Fibroblast of lung (primary cell): ENCODE measurements around the gene TMED4. TPM values are rescaled to one million over a fixed set of nuclear protein-coding genes. Genes with fewer than 3 reads are reported as not detected.

ENCODE experiments used
- DNase-seq, 2 donors: peaks; one replicate each; pipeline versions ENCODE4 v3.0.0 to v3.0.0-alpha.2; 2010; ENCODE audit warnings: low read depth in 2 of 2
- H2AFZ ChIP-seq: 2 replicates; pipeline ENCODE4 v1.5.1; 2012; ENCODE audit warnings: low read length, control low read depth, inconsistent platforms
- H3K27ac ChIP-seq: 2 replicates; pipeline ENCODE4 v1.5.1; 2011; ENCODE audit warnings: low read length, control low read depth; ENCODE audit not compliant: insufficient read depth
- H3K27me3 ChIP-seq: 2 replicates; pipeline ENCODE4 v1.5.1; 2011; ENCODE audit warnings: mild to moderate bottlenecking, low read length; ENCODE audit not compliant: control insufficient read depth, insufficient read depth
- H3K36me3 ChIP-seq: 2 replicates; pipeline ENCODE4 v1.5.1; 2011; ENCODE audit warnings: low read length; ENCODE audit not compliant: control insufficient read depth, insufficient read depth
- H3K4me1 ChIP-seq: 2 replicates; pipeline ENCODE4 v1.5.1; 2011; ENCODE audit warnings: low read length; ENCODE audit not compliant: control insufficient read depth, insufficient read depth; ENCODE audit errors: extremely low read depth
- H3K4me2 ChIP-seq: 2 replicates; pipeline ENCODE4 v1.5.1; 2011; ENCODE audit warnings: low read length, control low read depth; ENCODE audit not compliant: insufficient read depth; ENCODE audit errors: extremely low read depth
- H3K4me3 ChIP-seq, 4 experiments: fragments of 200-600 bp in 1 of 4; sonication (generic) in 1 of 4; replicated peaks in 1 of 4; 2 replicates each; pipeline ENCODE4 v1.5.1; 2011 to 2016; ENCODE audit warnings: low read length in 4 of 4, low read depth in 3 of 4, mild to moderate bottlenecking in 3 of 4, control low read depth in 2 of 4, inconsistent platforms in 1 of 4, mixed read lengths in 1 of 4; ENCODE audit not compliant: insufficient read depth in 1 of 4; ENCODE audit errors: control extremely low read depth in 1 of 4
- H3K79me2 ChIP-seq: 2 replicates; pipeline ENCODE4 v1.5.1; 2012; ENCODE audit warnings: mild to moderate bottlenecking, low read length, inconsistent platforms; ENCODE audit not compliant: control insufficient read depth, insufficient read depth
- H3K9ac ChIP-seq: 2 replicates; pipeline ENCODE4 v1.5.1; 2011; ENCODE audit warnings: mild to moderate bottlenecking, low read length, control low read depth; ENCODE audit not compliant: insufficient read depth
- H3K9me3 ChIP-seq: 2 replicates; pipeline ENCODE4 v1.5.1; 2012; ENCODE audit warnings: low read depth, low read length; ENCODE audit not compliant: control insufficient read depth, insufficient read depth
- H4K20me1 ChIP-seq: 2 replicates; pipeline ENCODE4 v1.5.1; 2011; ENCODE audit warnings: low read length; ENCODE audit not compliant: control insufficient read depth, insufficient read depth; ENCODE audit errors: extremely low read depth
- EZH2 ChIP-seq: IDR thresholded peaks from 2 replicates; pipeline ENCODE4 v1.5.1; 2012; ENCODE audit warnings: low read length, control low read depth, mild to moderate bottlenecking; ENCODE audit errors: missing control alignments
- polyA plus RNA-seq, 2 donors: library from polyadenylated mRNA; depleted of rRNA in 1 of 2; stranded (reverse) in 1 of 2; unstranded in 1 of 2; fragments of >200 nt; gene quantifications; 2 replicates each; pipeline ENCODE4 v1.2.1, GENCODE V29; 2011 to 2012; ENCODE audit warnings: missing spikeins in 1 of 2
- total RNA-seq: library from RNA; depleted of rRNA; stranded (reverse); fragments of >200 nt; gene quantifications from 2 replicates; pipeline ENCODE4 v1.2.1, GENCODE V29; 2014
- TF ChIP-seq, protein P1 (sequence below), 2 donors: IDR thresholded peaks in 1 of 2; conservative IDR thresholded peaks in 1 of 2; 1 replicate in 1 of 2; 2 replicates in 1 of 2; pipeline ENCODE4 v1.5.1; 2011 to 2012; ENCODE audit warnings: low read length in 2 of 2, control low read depth in 1 of 2, inconsistent platforms in 1 of 2, low read depth in 1 of 2, mild to moderate bottlenecking in 1 of 2

The TMED4 gene
- total and polyA plus RNA-seq, 2 donors (not counting 1 experiment from before 2014, with no cell fraction given): 74.5 to 101 TPM

DNA sequence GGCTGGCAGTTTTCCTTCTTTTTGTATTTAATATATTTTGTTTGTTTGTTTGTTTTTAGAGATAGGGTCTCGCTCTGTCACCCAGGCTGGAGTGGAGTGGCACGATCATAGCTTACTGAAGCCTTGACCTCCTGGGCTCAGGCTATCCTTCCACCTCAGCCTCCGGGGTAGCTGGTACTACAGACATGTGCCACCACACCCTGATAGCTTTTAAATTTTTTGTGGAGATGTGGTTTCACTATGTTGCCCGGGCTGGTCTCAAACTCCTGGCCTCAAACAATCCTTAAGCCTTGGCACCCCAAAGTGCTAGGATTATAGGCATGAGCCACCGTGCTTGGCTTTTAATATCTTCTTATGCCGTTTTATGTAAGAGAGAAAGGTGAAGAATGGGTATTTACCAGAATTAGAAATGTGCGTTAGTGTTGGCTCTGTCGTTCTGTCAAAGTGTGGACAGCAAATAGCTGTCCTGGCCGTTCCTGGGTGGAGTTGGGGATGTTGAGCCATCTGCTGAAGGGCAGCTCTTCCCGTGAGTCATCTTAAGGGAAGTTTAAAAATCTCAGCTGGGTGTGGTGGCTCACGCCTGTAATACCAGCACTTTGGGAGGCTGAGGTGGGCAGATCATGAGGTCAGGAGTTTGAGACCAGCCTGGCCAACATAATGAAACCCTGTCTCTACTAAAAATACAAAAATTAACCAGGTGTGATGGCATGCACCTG, 39.2 kb upstream of the TMED4 start:
- H3K36me3 ChIP-seq: peaks cover 6% of the 10 kb centered on the region
- H2AFZ ChIP-seq: no peak overlapping the region
- TF ChIP-seq EZH2: no peak
- TF ChIP-seq, protein P1, sequence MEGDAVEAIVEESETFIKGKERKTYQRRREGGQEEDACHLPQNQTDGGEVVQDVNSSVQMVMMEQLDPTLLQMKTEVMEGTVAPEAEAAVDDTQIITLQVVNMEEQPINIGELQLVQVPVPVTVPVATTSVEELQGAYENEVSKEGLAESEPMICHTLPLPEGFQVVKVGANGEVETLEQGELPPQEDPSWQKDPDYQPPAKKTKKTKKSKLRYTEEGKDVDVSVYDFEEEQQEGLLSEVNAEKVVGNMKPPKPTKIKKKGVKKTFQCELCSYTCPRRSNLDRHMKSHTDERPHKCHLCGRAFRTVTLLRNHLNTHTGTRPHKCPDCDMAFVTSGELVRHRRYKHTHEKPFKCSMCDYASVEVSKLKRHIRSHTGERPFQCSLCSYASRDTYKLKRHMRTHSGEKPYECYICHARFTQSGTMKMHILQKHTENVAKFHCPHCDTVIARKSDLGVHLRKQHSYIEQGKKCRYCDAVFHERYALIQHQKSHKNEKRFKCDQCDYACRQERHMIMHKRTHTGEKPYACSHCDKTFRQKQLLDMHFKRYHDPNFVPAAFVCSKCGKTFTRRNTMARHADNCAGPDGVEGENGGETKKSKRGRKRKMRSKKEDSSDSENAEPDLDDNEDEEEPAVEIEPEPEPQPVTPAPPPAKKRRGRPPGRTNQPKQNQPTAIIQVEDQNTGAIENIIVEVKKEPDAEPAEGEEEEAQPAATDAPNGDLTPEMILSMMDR (conservative IDR thresholded peaks at IDR 0.05 in 1 of 2, IDR thresholded peaks at IDR 0.05 in 1 of 2; ENCODE audit: low read depth in 1 of 2, low read length in 2 of 2): no peak
- peaks cover 15% of the 10 kb centered on the region for H3K4me1 ChIP-seq
- H3K79me2 ChIP-seq: peaks cover 65% of the 10 kb centered on the region
- no peak overlapping the region for H3K9ac ChIP-seq
- H4K20me1 ChIP-seq: no peaks in the 10 kb centered on the region
- no peak overlapping the region for H3K4me2 ChIP-seq
- peak overlapping the region; percentile 17 for H3K27ac ChIP-seq
- DNase-seq: peak; percentile 47 to 48
- no peaks in the 10 kb centered on the region for H3K9me3 ChIP-seq
- no peak overlapping the region for H3K4me3 ChIP-seq
- H3K27me3 ChIP-seq: no peaks in the 10 kb centered on the region

DNA sequence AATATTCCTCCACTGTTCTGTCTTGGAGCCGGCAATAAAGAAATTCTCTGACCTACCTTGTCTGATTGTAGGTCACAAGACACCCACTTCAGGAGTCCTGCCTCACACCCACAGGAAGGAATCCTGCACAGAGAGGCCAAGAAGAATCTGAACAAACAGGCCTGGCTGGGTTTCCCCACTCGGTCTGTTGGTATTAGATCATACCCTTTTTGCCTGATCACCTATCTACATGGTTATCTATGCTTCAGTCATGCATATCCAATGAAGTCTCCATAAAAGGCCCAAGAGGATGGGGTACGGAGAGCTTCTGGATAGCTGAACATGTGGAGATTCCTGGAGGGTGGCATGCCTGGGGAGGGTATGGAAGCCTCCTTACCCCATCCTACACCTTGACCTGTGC, 36.7 kb upstream of the TMED4 start:
- no peak overlapping the region for H3K9ac ChIP-seq
- no peaks in the 10 kb centered on the region for H4K20me1 ChIP-seq

DNA sequence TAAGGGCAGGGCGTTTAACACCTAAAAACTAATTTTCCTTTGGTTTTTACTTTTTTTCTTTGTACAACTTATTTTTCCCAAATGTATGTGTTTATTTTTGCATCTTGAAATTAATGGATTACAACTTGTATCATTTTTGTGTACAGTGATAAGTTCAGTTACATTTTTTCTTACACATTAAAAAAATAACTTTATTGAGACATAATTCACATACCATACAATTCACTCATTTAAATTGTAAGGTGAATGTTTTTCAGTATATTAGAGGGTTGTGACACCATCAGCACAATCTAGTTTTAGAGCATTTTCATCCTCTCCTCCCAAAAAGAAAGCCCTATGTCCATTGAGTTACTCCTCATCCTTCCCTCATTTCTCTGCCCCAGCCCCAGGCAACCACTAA, 36.0 kb upstream of the TMED4 start:
- peaks cover 15% of the 10 kb centered on the region for H3K4me1 ChIP-seq
- peaks cover 76% of the 10 kb centered on the region for H3K79me2 ChIP-seq
- H3K36me3 ChIP-seq: peaks cover 4% of the 10 kb centered on the region
- H3K4me3 ChIP-seq: no peak overlapping the region
- H3K4me2 ChIP-seq: no peak overlapping the region
- H3K9ac ChIP-seq: no peak overlapping the region
- no peaks in the 10 kb centered on the region for H3K9me3 ChIP-seq
- H4K20me1 ChIP-seq: no peaks in the 10 kb centered on the region
- TF ChIP-seq, protein P1 (conservative IDR thresholded peaks at IDR 0.05 in 1 of 2, IDR thresholded peaks at IDR 0.05 in 1 of 2; ENCODE audit: low read depth in 1 of 2, low read length in 2 of 2): no peak
- no peak for TF ChIP-seq EZH2
- peak overlapping the region; percentile 1 for H3K27ac ChIP-seq
- no peak overlapping the region for H2AFZ ChIP-seq
- no peak for DNase-seq
- H3K27me3 ChIP-seq: no peaks in the 10 kb centered on the region

More for the DNA sequence above, 36.7 kb upstream of the TMED4 start:
- peaks cover 15% of the 10 kb centered on the region for H3K4me1 ChIP-seq
- peaks cover 4% of the 10 kb centered on the region for H3K36me3 ChIP-seq
- H3K79me2 ChIP-seq: peaks cover 73% of the 10 kb centered on the region
- peak in 1 of 2 donors; percentile 18 for DNase-seq
- no peak overlapping the region for H3K4me2 ChIP-seq
- TF ChIP-seq, protein P1 (conservative IDR thresholded peaks at IDR 0.05 in 1 of 2, IDR thresholded peaks at IDR 0.05 in 1 of 2; ENCODE audit: low read depth in 1 of 2, low read length in 2 of 2): no peak
- TF ChIP-seq EZH2: no peak
- H2AFZ ChIP-seq: no peak overlapping the region
- no peaks in the 10 kb centered on the region for H3K9me3 ChIP-seq
- no peak overlapping the region for H3K4me3 ChIP-seq
- no peaks in the 10 kb centered on the region for H3K27me3 ChIP-seq
- no peak overlapping the region for H3K27ac ChIP-seq
